GM23248 (cell line): ENCODE measurements around the gene SLC13A3.

Experiments
- EZH2 ChIP-seq: fragments of 200-600 bp; sonication (generic); IDR thresholded peaks from 2 replicates; pipeline ENCODE4 v1.6.1; 2018; ENCODE audit warnings: antibody characterized with exemption, mild to moderate bottlenecking; ENCODE audit not compliant: insufficient read depth, poor library complexity, severe bottlenecking
- EZH2phosphoT487 ChIP-seq: fragments of 200-600 bp; sonication (generic); IDR thresholded peaks from 2 replicates; pipeline ENCODE4 v1.6.1; 2018; ENCODE audit warnings: antibody characterized with exemption, moderate library complexity, mild to moderate bottlenecking, low read depth; ENCODE audit not compliant: insufficient read depth

GRCh38 chr20:46541229-46541935 lies 109.9 kb downstream of the SLC13A3 start:
- TF ChIP-seq EZH2, result no peak
- no peak for TF ChIP-seq EZH2phosphoT487
